H1 (cell line): ENCODE results near the gene ZNF771. TPM values are rescaled to one million over a fixed set of nuclear protein-coding genes. Genes with fewer than 3 reads are reported as not detected.
A peak's percentile ranks its signal among the peaks of the same experiment; 100 is the strongest.

Source experiments
- CEBPB ChIP-seq: IDR thresholded peaks from 2 replicates; pipeline ENCODE4 v1.6.1; 2012; ENCODE audit warnings: low read depth, low read length
- CTBP2 ChIP-seq: IDR thresholded peaks from 2 replicates; pipeline ENCODE4 v1.7.0; 2011; ENCODE audit warnings: borderline replicate concordance, mild to moderate bottlenecking, moderate library complexity, mixed read lengths, low read length; ENCODE audit not compliant: insufficient read depth, insufficient read length
- FOSL1 ChIP-seq: IDR thresholded peaks from 2 replicates; pipeline ENCODE4 v1.6.1; 2011; ENCODE audit warnings: mild to moderate bottlenecking, low read depth, low read length, moderate library complexity; ENCODE audit not compliant: insufficient read depth
- JUN ChIP-seq: IDR thresholded peaks from 2 replicates; pipeline ENCODE4 v1.6.1; 2011; ENCODE audit warnings: low read depth, mild to moderate bottlenecking, improper control_type of control experiment, low read length
- SUZ12 ChIP-seq: fragments of 200-600 bp; sonication (generic); IDR thresholded peaks from 2 replicates; pipeline ENCODE4 v1.6.1; 2012; ENCODE audit warnings: mild to moderate bottlenecking, inconsistent platforms, low read length, moderate library complexity, mixed read lengths
- TAF1 ChIP-seq: IDR thresholded peaks from 2 replicates; pipeline ENCODE4 v1.6.1; 2011; ENCODE audit warnings: mild to moderate bottlenecking, low read depth, low read length
- TCF12 ChIP-seq: IDR thresholded peaks from 2 replicates; pipeline ENCODE4 v1.6.1; 2011; ENCODE audit warnings: low read depth, mild to moderate bottlenecking, low read length
- ZNF274 ChIP-seq: IDR thresholded peaks from 2 replicates; pipeline ENCODE4 v1.7.0; 2012; ENCODE audit warnings: low read length, borderline replicate concordance; ENCODE audit errors: extremely low read depth
- polyA plus RNA-seq, 7 experiments: library from polyadenylated mRNA; depleted of rRNA in 3 of 7; stranded (reverse) in 5 of 7; unstranded in 2 of 7; fragments of >200 nt in 5 of 7; fragments of 200-250 nt in 2 of 7; gene quantifications; 1 replicate in 5 of 7; 2 replicates in 1 of 7; 4 replicates in 1 of 7; pipeline versions ENCODE4 v1.2.1 to v1.2.3, GENCODE V29; 2011 to 2013; ENCODE audit warnings: missing spikeins in 2 of 7, mixed read lengths in 2 of 7
- total RNA-seq: library from RNA; stranded (reverse); fragmentation: NEBNext Ultra II Directional; extraction: Animal tissue kit (Norgen Biotek cat#: 25700); gene quantifications from 2 replicates; pipeline ENCODE4 v1.2.1, GENCODE V29; 2021
- TF ChIP-seq, protein P1 (sequence below): fragments of 300-600 bp; sonication (generic); IDR thresholded peaks from 2 replicates; pipeline ENCODE4 v1.7.1; 2012; ENCODE audit warnings: low read length, moderate library complexity, mild to moderate bottlenecking, inconsistent platforms; ENCODE audit not compliant: insufficient replicate concordance
- TF ChIP-seq, protein P2 (sequence below): IDR thresholded peaks from 2 replicates; pipeline ENCODE4 v1.6.1; 2012; ENCODE audit warnings: inconsistent platforms

ZNF771 gene
- total and polyA plus RNA-seq, 2 of the 8 experiments (the other 6 are each of a cell fraction or from before 2014, with no cell fraction given): 10.6 to 15.7 TPM

- TF ChIP-seq, protein P1, sequence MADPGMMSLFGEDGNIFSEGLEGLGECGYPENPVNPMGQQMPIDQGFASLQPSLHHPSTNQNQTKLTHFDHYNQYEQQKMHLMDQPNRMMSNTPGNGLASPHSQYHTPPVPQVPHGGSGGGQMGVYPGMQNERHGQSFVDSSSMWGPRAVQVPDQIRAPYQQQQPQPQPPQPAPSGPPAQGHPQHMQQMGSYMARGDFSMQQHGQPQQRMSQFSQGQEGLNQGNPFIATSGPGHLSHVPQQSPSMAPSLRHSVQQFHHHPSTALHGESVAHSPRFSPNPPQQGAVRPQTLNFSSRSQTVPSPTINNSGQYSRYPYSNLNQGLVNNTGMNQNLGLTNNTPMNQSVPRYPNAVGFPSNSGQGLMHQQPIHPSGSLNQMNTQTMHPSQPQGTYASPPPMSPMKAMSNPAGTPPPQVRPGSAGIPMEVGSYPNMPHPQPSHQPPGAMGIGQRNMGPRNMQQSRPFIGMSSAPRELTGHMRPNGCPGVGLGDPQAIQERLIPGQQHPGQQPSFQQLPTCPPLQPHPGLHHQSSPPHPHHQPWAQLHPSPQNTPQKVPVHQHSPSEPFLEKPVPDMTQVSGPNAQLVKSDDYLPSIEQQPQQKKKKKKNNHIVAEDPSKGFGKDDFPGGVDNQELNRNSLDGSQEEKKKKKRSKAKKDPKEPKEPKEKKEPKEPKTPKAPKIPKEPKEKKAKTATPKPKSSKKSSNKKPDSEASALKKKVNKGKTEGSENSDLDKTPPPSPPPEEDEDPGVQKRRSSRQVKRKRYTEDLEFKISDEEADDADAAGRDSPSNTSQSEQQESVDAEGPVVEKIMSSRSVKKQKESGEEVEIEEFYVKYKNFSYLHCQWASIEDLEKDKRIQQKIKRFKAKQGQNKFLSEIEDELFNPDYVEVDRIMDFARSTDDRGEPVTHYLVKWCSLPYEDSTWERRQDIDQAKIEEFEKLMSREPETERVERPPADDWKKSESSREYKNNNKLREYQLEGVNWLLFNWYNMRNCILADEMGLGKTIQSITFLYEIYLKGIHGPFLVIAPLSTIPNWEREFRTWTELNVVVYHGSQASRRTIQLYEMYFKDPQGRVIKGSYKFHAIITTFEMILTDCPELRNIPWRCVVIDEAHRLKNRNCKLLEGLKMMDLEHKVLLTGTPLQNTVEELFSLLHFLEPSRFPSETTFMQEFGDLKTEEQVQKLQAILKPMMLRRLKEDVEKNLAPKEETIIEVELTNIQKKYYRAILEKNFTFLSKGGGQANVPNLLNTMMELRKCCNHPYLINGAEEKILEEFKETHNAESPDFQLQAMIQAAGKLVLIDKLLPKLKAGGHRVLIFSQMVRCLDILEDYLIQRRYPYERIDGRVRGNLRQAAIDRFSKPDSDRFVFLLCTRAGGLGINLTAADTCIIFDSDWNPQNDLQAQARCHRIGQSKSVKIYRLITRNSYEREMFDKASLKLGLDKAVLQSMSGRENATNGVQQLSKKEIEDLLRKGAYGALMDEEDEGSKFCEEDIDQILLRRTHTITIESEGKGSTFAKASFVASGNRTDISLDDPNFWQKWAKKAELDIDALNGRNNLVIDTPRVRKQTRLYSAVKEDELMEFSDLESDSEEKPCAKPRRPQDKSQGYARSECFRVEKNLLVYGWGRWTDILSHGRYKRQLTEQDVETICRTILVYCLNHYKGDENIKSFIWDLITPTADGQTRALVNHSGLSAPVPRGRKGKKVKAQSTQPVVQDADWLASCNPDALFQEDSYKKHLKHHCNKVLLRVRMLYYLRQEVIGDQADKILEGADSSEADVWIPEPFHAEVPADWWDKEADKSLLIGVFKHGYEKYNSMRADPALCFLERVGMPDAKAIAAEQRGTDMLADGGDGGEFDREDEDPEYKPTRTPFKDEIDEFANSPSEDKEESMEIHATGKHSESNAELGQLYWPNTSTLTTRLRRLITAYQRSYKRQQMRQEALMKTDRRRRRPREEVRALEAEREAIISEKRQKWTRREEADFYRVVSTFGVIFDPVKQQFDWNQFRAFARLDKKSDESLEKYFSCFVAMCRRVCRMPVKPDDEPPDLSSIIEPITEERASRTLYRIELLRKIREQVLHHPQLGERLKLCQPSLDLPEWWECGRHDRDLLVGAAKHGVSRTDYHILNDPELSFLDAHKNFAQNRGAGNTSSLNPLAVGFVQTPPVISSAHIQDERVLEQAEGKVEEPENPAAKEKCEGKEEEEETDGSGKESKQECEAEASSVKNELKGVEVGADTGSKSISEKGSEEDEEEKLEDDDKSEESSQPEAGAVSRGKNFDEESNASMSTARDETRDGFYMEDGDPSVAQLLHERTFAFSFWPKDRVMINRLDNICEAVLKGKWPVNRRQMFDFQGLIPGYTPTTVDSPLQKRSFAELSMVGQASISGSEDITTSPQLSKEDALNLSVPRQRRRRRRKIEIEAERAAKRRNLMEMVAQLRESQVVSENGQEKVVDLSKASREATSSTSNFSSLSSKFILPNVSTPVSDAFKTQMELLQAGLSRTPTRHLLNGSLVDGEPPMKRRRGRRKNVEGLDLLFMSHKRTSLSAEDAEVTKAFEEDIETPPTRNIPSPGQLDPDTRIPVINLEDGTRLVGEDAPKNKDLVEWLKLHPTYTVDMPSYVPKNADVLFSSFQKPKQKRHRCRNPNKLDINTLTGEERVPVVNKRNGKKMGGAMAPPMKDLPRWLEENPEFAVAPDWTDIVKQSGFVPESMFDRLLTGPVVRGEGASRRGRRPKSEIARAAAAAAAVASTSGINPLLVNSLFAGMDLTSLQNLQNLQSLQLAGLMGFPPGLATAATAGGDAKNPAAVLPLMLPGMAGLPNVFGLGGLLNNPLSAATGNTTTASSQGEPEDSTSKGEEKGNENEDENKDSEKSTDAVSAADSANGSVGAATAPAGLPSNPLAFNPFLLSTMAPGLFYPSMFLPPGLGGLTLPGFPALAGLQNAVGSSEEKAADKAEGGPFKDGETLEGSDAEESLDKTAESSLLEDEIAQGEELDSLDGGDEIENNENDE: no peak
- no peak for TF ChIP-seq CTBP2
- TF ChIP-seq FOSL1: no peak
- TF ChIP-seq JUN: no peak
- TF ChIP-seq SUZ12: no peak
- peak; percentile 76 for TF ChIP-seq TAF1
- TF ChIP-seq, protein P2, sequence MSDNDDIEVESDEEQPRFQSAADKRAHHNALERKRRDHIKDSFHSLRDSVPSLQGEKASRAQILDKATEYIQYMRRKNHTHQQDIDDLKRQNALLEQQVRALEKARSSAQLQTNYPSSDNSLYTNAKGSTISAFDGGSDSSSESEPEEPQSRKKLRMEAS: peak; percentile 92
- peak; percentile 28; the same call in 1 of the 2 replicates for TF ChIP-seq TCF12
- peak; percentile 82; the same call in 1 of the 2 replicates for TF ChIP-seq CEBPB
- TF ChIP-seq ZNF274: no peak
Measured at GRCh38 chr16:30429678-30430427, 22.4 kb downstream of the ZNF771 start, which contains the start of gene DCTPP1 (continued).
